ENCODE data around the gene SYNE2. TPM values are rescaled to one million over a fixed set of nuclear protein-coding genes. Genes with fewer than 3 reads are reported as not detected.

SYNE2 gene
- total and polyA plus RNA-seq, 10 of the 15 experiments (the other 5 are each of a cell fraction or from before 2014, with no cell fraction given), result 2.1 to 52.7 (median 38.1) TPM

GRCh38 chr14:63993992-63994391 lies 141.2 kb downstream of the SYNE2 start:
- ATAC-seq, result no peak

More at GRCh38 chr14:63993992-63994391, 141.2 kb downstream of the SYNE2 start:
- Histone ChIP-seq H3K4me1 (ENCODE audit: control insufficient read depth, insufficient read depth, low read length) (no peaks in the 10 kb centered on the region; the same call in 1 of the 2 replicates), H3K4me2 (ENCODE audit: control insufficient read depth, insufficient read depth) (no peak overlapping the region), H4K20me1 (ENCODE audit: control insufficient read depth, insufficient read depth) (no peaks in the 10 kb centered on the region), H3K9me3 (replicated peaks; ENCODE audit: control insufficient read depth, insufficient read depth, low read length) (no peaks in the 10 kb centered on the region), H2AFZ (ENCODE audit: control insufficient read depth, low read depth, low read length) (no peak overlapping the region), H3K4me3 (no peak overlapping the region), H3K9ac (ENCODE audit: control insufficient read depth, insufficient read depth, low read length) (no peak overlapping the region), H3K36me3 (ENCODE audit: control insufficient read depth in 2 of 2, insufficient read depth in 2 of 2, low read length in 1 of 2) (peaks cover 2 to 16% of the 10 kb centered on the region in 2 experiments), H3K27ac (ENCODE audit: control insufficient read depth, insufficient read depth) (no peak overlapping the region), H3K79me2 (ENCODE audit: control insufficient read depth, insufficient read depth, low read length) (no peaks in the 10 kb centered on the region), H3K27me3 (replicated peaks in 1 of 2; ENCODE audit: control insufficient read depth in 2 of 2, insufficient read depth in 2 of 2, low read length in 1 of 2) (no peaks in the 10 kb centered on the region)
- POLR2A ChIA-PET, result interaction anchor here (0.5 to 1.1 kb wide), 3 partner anchors 112 to 590 kb away, joined by 3 to 6 read pairs (median 3); no protein-coding TSS in a partner anchor
- WGBS (ENCODE audit: insufficient coverage, insufficient replicate concordance, low lambda C conversion rate, missing lambda C conversion rate), result 98% methylated on average over 3 of the region's 3 CpGs
- RAD21 ChIA-PET (ENCODE audit: unreplicated experiment), result interaction anchor here (0.6 to 1.6 kb wide), 4 partner anchors 22 to 898 kb away, joined by 3 to 4 read pairs (median 4); no protein-coding TSS in a partner anchor
- FAIRE-seq (no peak), DNase-seq (ENCODE audit: low read depth, low spot score) (no peak)
- SMC1A ChIA-PET (ENCODE audit: uncharacterized antibody, unreplicated experiment), result interaction anchor here (0.6 to 2.3 kb wide), 4 partner anchors 12 to 194 kb away, joined by 3 to 11 read pairs (median 4); no protein-coding TSS in a partner anchor
- intact Hi-C loops (cut with micrococcal nuclease; ENCODE audit: unreplicated experiment) (no loop called here), in situ Hi-C loops (cut with MboI) (no loop called here)
- no TSS peak for BruUV-seq (replicated peaks)
- CTCF ChIA-PET, result interaction anchor here (1.1 to 1.7 kb wide), 2 partner anchors 194 to 339 kb away, joined by 3 to 6 read pairs; no protein-coding TSS in a partner anchor
- peak; percentile 45; the same call in 1 of the 2 replicates for TF ChIP-seq RAD21 (IDR thresholded peaks at IDR 0.05; ENCODE audit: insufficient read depth, low read depth, low read length)
- TF ChIP-seq GATAD2B (conservative IDR thresholded peaks at IDR 0.05; ENCODE audit: low read depth), result no peak
- TF ChIP-seq SMC3 (IDR thresholded peaks at IDR 0.05; ENCODE audit: borderline replicate concordance, low read length), result peak; percentile 16; the same call in 1 of the 2 replicates
- no peak for TF ChIP-seq KAT2A (conservative IDR thresholded peaks at IDR 0.05; ENCODE audit: control insufficient read depth, low read depth, low read length)
- no peak for TF ChIP-seq E4F1 (IDR thresholded peaks at IDR 0.05; ENCODE audit: borderline replicate concordance, partially characterized antibody)
- TF ChIP-seq CTCF (IDR thresholded peaks at IDR 0.05 in 2 of 3, conservative IDR thresholded peaks at IDR 0.05 in 1 of 3; ENCODE audit: control insufficient read depth in 2 of 3, extremely low read depth in 1 of 3, insufficient read depth in 1 of 3, low read depth in 3 of 3, low read length in 3 of 3), result peak in 2 of 3 experiments; percentile 13 to 37; a peak in 1 of 6 replicates
- TF ChIP-seq FOXK2 (IDR thresholded peaks at IDR 0.05), result no peak
- TF ChIP-seq PRDM15 (CRISPR knock-in tag; IDR thresholded peaks at IDR 0.05), result no peak
- no peak for TF ChIP-seq NR2F1 (conservative IDR thresholded peaks at IDR 0.05)
